Epithelial cell of esophagus (primary cell): ENCODE measurements around the gene CDH13.

Source experiments
- DNase-seq: peaks from one replicate; pipeline ENCODE4 v3.0.0; 2010; ENCODE audit warnings: low read depth
- H3K4me3 ChIP-seq: 2 replicates; pipeline ENCODE4 v1.5.1; 2011; ENCODE audit warnings: mild to moderate bottlenecking, low read length, control low read depth
- TF ChIP-seq, protein P1 (sequence below): IDR thresholded peaks from 2 replicates; pipeline ENCODE4 v1.5.1; 2011; ENCODE audit warnings: low read depth, mild to moderate bottlenecking, low read length, control low read depth, inconsistent platforms; ENCODE audit not compliant: insufficient read depth; ENCODE audit errors: missing control alignments

The CDH13 gene

GRCh38 chr16:83818276-83818675, 1191.5 kb downstream of the CDH13 start:
- TF ChIP-seq, protein P1, sequence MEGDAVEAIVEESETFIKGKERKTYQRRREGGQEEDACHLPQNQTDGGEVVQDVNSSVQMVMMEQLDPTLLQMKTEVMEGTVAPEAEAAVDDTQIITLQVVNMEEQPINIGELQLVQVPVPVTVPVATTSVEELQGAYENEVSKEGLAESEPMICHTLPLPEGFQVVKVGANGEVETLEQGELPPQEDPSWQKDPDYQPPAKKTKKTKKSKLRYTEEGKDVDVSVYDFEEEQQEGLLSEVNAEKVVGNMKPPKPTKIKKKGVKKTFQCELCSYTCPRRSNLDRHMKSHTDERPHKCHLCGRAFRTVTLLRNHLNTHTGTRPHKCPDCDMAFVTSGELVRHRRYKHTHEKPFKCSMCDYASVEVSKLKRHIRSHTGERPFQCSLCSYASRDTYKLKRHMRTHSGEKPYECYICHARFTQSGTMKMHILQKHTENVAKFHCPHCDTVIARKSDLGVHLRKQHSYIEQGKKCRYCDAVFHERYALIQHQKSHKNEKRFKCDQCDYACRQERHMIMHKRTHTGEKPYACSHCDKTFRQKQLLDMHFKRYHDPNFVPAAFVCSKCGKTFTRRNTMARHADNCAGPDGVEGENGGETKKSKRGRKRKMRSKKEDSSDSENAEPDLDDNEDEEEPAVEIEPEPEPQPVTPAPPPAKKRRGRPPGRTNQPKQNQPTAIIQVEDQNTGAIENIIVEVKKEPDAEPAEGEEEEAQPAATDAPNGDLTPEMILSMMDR: no peak
- no peak for DNase-seq
- no peak overlapping the region for H3K4me3 ChIP-seq

- TF ChIP-seq, protein P1: no peak
- no peak for DNase-seq
- H3K4me3 ChIP-seq: no peak overlapping the region
Observed at GRCh38 chr16:83819361-83819760, 1192.6 kb downstream of the CDH13 start.

- no peak overlapping the region for H3K4me3 ChIP-seq
- TF ChIP-seq, protein P1: peak; percentile 94
- DNase-seq: peak; percentile 93
Observed at GRCh38 chr16:83826146-83826913, 1199.6 kb downstream of the CDH13 start.

DNA sequence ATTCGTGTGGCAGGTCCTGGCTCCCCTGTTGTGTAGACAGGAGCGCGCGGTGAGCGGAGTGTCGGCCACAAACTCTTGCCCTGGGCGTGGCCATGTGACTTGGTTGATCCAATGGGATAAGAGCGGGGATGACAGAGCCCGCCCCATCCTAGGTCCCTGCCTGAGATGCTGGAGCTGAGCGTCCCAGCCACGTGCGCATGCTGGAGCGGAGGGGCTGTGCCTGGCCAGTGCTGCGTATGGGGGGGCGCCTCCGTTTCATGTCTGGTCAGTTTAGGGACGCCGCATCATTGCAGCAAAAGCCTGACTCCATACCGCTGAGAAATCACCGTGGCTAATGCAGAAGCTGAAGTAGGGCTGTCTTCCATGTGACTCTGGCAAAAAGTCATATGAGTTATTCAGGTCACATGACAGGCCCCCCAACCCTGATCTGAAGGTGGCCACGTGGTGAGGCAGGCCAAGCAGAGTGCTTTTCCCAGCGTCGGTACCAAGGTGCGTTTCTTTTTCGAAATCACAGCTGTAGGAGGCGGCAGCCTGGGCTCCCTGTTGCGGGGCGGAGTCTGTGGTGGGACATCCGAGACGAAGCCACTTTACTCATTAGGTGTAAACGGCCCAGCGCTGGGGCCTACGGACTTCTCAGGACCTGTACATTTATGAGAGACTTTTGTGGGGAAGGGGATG, 1203.5 kb downstream of the CDH13 start:
- DNase-seq: no peak
- no peak overlapping the region for H3K4me3 ChIP-seq
- TF ChIP-seq, protein P1: no peak

GRCh38 chr16:83830769-83831455, 1204.1 kb downstream of the CDH13 start:
- TF ChIP-seq, protein P1: no peak
- no peak overlapping the region for H3K4me3 ChIP-seq
- no peak for DNase-seq

DNA sequence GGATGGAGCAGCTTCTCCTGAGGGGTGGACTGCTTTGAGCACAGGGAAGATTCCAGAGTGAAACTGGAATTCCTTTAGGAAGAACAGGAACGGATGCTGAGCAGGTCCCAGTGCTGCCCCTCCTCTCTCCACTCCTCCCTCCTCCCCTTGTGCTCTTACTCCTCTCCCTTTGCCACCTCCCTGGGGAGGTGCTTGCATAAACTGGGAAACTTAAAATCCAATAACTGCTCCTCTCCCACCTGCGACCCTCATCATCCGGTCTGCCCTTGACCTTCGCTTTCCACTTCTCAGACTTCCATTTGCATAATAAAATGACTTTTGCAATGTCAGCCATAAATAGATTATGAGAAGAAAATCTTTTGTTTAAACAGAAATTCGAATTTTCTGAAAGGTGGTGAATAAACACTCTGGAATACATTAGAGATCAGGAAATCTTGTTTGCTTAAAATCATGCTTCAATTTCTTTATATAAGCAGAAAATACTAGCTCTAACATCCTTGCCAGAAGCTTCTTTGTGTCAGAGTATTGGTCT, 1204.8 kb downstream of the CDH13 start:
- TF ChIP-seq, protein P1: no peak
- H3K4me3 ChIP-seq: no peak overlapping the region
- no peak for DNase-seq
